ENCODE measurements around the gene NR3C1.

Gene NR3C1

DNA sequence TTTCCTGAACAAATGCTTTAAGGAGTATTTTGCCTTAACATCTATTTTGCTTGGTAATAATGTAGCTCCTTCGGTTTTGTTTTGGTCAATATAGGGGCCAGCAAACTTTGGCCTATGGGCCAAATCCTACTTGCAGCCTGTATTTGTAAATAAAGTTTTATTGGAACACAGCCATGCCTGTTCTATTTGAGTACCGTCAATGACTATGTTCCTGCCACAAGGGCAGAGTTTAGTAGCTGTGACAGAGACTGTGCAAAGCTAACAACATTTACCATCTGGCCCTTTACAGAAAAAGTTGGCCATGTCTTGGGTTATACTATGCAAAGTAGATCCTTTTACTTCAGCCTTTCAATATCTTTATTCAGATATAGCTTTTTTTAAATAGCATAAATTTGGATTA, 113.4 kb downstream of the NR3C1 start:
- TF ChIP-seq, protein P1, sequence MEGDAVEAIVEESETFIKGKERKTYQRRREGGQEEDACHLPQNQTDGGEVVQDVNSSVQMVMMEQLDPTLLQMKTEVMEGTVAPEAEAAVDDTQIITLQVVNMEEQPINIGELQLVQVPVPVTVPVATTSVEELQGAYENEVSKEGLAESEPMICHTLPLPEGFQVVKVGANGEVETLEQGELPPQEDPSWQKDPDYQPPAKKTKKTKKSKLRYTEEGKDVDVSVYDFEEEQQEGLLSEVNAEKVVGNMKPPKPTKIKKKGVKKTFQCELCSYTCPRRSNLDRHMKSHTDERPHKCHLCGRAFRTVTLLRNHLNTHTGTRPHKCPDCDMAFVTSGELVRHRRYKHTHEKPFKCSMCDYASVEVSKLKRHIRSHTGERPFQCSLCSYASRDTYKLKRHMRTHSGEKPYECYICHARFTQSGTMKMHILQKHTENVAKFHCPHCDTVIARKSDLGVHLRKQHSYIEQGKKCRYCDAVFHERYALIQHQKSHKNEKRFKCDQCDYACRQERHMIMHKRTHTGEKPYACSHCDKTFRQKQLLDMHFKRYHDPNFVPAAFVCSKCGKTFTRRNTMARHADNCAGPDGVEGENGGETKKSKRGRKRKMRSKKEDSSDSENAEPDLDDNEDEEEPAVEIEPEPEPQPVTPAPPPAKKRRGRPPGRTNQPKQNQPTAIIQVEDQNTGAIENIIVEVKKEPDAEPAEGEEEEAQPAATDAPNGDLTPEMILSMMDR (conservative IDR thresholded peaks at IDR 0.05; ENCODE audit: control insufficient read depth, insufficient read depth, low read depth, low read length), result no peak
- DNase-seq (ENCODE audit: low read depth), result no peak
- no peak overlapping the region for H3K4me3 ChIP-seq (ENCODE audit: control insufficient read depth, low read depth, low read length)

DNA sequence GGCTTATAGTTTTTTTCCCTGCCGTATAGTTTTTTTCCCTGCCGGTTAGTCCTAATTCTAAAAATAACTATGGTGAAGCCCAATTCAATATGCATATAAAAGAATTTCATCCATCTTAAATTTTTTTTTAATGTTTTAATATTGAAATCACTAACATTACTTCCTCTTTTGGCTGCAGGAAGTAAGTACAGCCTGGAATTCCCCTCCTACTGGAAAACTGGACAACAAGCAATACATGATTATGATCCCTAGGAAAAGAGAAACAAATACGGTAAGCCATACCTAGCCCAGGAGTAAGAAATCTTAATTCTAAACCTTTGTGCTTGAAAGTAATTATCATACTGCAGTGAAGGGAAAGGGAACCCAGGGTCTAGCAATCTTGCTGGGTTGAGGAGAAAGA, 119.0 kb downstream of the NR3C1 start:
- TF ChIP-seq, protein P1 (conservative IDR thresholded peaks at IDR 0.05; ENCODE audit: control insufficient read depth, insufficient read depth, low read depth, low read length), result no peak
- DNase-seq (ENCODE audit: low read depth), result no peak
- H3K4me3 ChIP-seq (ENCODE audit: control insufficient read depth, low read depth, low read length), result no peak overlapping the region

DNA sequence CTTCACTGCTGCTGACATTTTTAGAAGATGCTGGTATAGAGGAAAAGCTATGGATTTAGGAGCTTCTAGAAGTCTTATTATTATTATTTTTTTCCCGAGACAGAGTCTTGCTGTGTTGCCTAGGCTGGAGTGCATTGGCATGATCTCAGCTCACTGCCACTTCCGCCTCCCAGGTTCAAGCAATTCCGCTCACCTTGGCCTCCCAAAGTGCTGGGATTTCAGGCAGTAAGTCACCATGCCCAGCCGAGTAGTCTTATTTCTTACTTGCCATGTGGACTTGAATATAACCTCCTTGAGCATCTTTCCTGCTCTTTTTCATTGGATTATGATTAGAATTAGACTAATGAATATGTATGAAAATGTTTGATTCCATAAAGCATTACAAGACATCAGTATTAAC, 119.5 kb downstream of the NR3C1 start:
- DNase-seq (ENCODE audit: low read depth), result no peak
- no peak overlapping the region for H3K4me3 ChIP-seq (ENCODE audit: control insufficient read depth, low read depth, low read length)
- TF ChIP-seq, protein P1 (conservative IDR thresholded peaks at IDR 0.05; ENCODE audit: control insufficient read depth, insufficient read depth, low read depth, low read length), result no peak

DNA sequence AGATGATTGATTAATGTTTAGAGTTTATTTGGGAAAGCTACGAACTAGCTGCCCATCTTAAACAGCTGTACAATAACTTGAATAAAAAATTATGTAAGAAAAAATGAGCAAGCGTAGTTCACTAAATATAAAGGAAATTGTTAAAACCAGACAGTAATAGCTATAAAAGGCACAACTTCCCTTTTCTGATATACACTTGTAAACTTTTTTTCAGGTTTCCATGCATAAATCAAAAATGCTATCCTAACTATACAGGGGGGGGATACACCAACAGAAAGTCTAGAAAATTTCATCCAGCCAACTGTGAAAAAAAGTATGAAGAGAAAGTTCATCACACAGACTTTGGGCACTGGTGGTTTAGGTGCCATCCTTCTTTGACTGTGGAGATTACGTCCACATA, 122.3 kb downstream of the NR3C1 start:
- no peak for DNase-seq (ENCODE audit: low read depth)
- TF ChIP-seq, protein P1 (conservative IDR thresholded peaks at IDR 0.05; ENCODE audit: control insufficient read depth, insufficient read depth, low read depth, low read length), result no peak
- no peak overlapping the region for H3K4me3 ChIP-seq (ENCODE audit: control insufficient read depth, low read depth, low read length)

DNA sequence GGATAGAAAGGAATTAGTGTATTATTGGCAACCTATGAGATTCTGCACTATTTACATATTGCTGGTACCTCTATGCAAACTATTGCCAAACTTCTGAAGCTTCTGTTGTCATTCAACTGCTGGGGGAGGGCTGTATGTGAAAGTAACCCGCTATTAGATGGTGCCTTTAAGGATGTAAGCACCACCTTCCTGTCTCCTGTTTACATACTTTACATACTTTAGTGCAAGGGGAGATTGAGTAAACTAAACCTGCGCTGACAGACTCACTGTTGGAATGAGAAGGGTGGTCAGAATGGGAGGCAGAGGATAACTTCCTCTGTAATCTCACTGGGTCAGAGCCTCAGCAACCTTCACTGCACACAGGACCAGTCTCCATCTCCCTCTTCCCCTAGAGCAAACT, 123.8 kb downstream of the NR3C1 start:
- DNase-seq (ENCODE audit: low read depth), result no peak
- TF ChIP-seq, protein P1 (conservative IDR thresholded peaks at IDR 0.05; ENCODE audit: control insufficient read depth, insufficient read depth, low read depth, low read length), result no peak
- no peak overlapping the region for H3K4me3 ChIP-seq (ENCODE audit: control insufficient read depth, low read depth, low read length)

DNA sequence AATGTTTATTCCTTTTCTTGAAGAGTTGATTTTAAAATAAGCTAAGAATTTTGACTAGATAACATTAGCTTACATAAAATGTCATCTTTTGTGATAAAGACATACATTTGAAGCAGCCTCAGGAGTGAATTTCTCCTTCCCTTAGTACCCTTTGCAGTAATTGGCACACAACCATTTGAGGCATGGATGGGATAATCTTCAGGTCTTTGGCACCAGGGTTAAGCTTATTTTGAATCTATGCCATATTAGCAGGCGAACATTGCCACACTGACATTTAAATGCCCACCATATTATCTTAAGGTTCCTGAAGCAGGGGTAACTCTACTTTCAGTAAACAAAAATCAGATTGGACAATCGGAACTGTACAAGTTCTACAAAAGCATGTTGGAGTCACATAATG, 126.0 kb downstream of the NR3C1 start:
- DNase-seq (ENCODE audit: low read depth), result no peak
- H3K4me3 ChIP-seq (ENCODE audit: control insufficient read depth, low read depth, low read length), result no peak overlapping the region
- TF ChIP-seq, protein P1 (conservative IDR thresholded peaks at IDR 0.05; ENCODE audit: control insufficient read depth, insufficient read depth, low read depth, low read length), result no peak

Measured in fibroblast of mammary gland (primary cell).